GM13976 (cell line): ENCODE data around the gene HAUS1.

ENCODE experiments used
- DNase-seq: peaks from one replicate; pipeline ENCODE4 v3.0.0; 2012; ENCODE audit warnings: low spot score
- CTCF ChIP-seq: IDR thresholded peaks from 2 replicates; pipeline ENCODE4 v1.5.1; 2012; ENCODE audit warnings: borderline replicate concordance, mild to moderate bottlenecking; ENCODE audit not compliant: insufficient read depth; ENCODE audit errors: extremely low read depth, missing control alignments, control extremely low read depth
- in situ Hi-C: fragments of 300-500 bp; cut with MboI; formaldehyde crosslinking; loops from one replicate; pipeline ENCODE4 v1.12.0; 2022; ENCODE audit warnings: low sequenced_read_pairs, mixed read lengths, inconsistent platforms; ENCODE audit not compliant: unreplicated experiment

The HAUS1 gene

GRCh38 chr18:46134920-46135675, 30.9 kb downstream of the HAUS1 start:
- TF ChIP-seq CTCF: no peak
- in situ Hi-C loops: no loop called here
- no peak for DNase-seq

GRCh38 chr18:46140173-46140572, 36.0 kb downstream of the HAUS1 start:
- DNase-seq: no peak
- in situ Hi-C loops: loop anchor here (10.0 kb wide), 1 partner anchor 345 kb away; no protein-coding TSS in a partner anchor
- TF ChIP-seq CTCF: no peak

GRCh38 chr18:46141199-46141598, 37.0 kb downstream of the HAUS1 start:
- in situ Hi-C loops: loop anchor here (10.0 kb wide), 1 partner anchor 344 kb away; no protein-coding TSS in a partner anchor
- TF ChIP-seq CTCF: no peak
- no peak for DNase-seq

- in situ Hi-C loops: loop anchor here (10.0 kb wide), 1 partner anchor 336 kb away; no protein-coding TSS in a partner anchor
- DNase-seq: peak; percentile 46
- TF ChIP-seq CTCF: peak; percentile 63
These were observed 44.6 kb downstream of the HAUS1 start for GRCh38 chr18:46148810-46149209.

GRCh38 chr18:46152436-46152807, 48.2 kb downstream of the HAUS1 start:
- TF ChIP-seq CTCF: no peak

GRCh38 chr18:46152808-46153617, 48.8 kb downstream of the HAUS1 start:
- TF ChIP-seq CTCF: no peak
- no peak for DNase-seq
- in situ Hi-C loops: no loop called here

More at GRCh38 chr18:46152436-46152807, 48.2 kb downstream of the HAUS1 start:
- DNase-seq: no peak
- in situ Hi-C loops: no loop called here
